ENCODE results near the gene MRAP.

DNA sequence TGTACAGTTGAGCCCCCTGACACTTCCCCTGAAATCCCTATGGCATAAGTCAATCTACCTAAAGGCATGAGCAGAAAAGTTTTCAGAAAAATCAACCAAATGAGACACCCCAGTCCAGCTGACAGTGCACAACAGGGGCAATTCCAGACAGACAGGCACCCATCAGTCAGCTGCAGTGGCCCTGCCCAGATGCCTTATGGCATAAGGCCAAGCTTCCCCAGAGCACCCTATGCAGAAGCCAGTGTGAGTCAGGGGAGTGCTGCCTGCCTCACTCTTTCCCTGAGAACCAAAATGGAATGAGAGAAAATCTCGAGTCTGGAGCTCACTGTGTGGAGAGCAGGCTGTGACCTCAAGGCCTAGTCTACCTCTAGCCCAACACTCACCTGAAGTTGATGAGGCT, 38.1 kb downstream of the MRAP start:
- TF ChIP-seq CTCF (conservative IDR thresholded peaks at IDR 0.05; ENCODE audit: low read depth, low read length) (no peak), EZH2 (IDR thresholded peaks at IDR 0.05; ENCODE audit: borderline replicate concordance, low read depth, low read length, poor library complexity, severe bottlenecking) (no peak)

All from A673 (cell line).